Nephron progenitor cell (in vitro differentiated cells): Measurements from ENCODE around the gene FSTL4.

Experiments
- DNase-seq: peaks from one replicate; pipeline ENCODE4 v3.0.0; 2021
- H3K27ac Mint-ChIP-seq: 2 replicates; pipeline ENCODE4 v1.8.0; 2021; ENCODE audit warnings: mild to moderate bottlenecking, moderate library complexity, mixed read lengths
- H3K27me3 Mint-ChIP-seq: 2 replicates; pipeline ENCODE4 v1.8.0; 2021; ENCODE audit warnings: mild to moderate bottlenecking, low read depth, mixed read lengths; ENCODE audit not compliant: poor library complexity
- H3K36me3 Mint-ChIP-seq: 2 replicates; pipeline ENCODE4 v1.8.0; 2021; ENCODE audit warnings: low read depth, mixed read lengths
- H3K4me1 Mint-ChIP-seq: 2 replicates; pipeline ENCODE4 v1.8.0; 2021; ENCODE audit warnings: mixed read lengths
- H3K4me3 Mint-ChIP-seq: 2 replicates; pipeline ENCODE4 v1.8.0; 2021; ENCODE audit warnings: mild to moderate bottlenecking, moderate library complexity, mixed read lengths
- H3K9me3 Mint-ChIP-seq: 2 replicates; pipeline ENCODE4 v1.8.0; 2021; ENCODE audit warnings: mild to moderate bottlenecking, moderate library complexity, mixed read lengths
- TF ChIP-seq, protein P1 (sequence below): fragments of 200-600 bp; sonication (generic); IDR thresholded peaks from 2 replicates; pipeline ENCODE4 v1.5.0; 2021; ENCODE audit warnings: antibody characterized with exemption

FSTL4 gene

GRCh38 chr5:133360693-133361472 is 251.5 kb downstream of the FSTL4 start:
- peak overlapping the region; percentile 13 for H3K27ac Mint-ChIP-seq
- no peaks in the 10 kb centered on the region for H3K9me3 Mint-ChIP-seq
- H3K4me1 Mint-ChIP-seq, result peaks cover 95% of the 10 kb centered on the region
- peaks cover 22% of the 10 kb centered on the region for H3K27me3 Mint-ChIP-seq
- TF ChIP-seq, protein P1, sequence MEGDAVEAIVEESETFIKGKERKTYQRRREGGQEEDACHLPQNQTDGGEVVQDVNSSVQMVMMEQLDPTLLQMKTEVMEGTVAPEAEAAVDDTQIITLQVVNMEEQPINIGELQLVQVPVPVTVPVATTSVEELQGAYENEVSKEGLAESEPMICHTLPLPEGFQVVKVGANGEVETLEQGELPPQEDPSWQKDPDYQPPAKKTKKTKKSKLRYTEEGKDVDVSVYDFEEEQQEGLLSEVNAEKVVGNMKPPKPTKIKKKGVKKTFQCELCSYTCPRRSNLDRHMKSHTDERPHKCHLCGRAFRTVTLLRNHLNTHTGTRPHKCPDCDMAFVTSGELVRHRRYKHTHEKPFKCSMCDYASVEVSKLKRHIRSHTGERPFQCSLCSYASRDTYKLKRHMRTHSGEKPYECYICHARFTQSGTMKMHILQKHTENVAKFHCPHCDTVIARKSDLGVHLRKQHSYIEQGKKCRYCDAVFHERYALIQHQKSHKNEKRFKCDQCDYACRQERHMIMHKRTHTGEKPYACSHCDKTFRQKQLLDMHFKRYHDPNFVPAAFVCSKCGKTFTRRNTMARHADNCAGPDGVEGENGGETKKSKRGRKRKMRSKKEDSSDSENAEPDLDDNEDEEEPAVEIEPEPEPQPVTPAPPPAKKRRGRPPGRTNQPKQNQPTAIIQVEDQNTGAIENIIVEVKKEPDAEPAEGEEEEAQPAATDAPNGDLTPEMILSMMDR, result no peak
- no peaks in the 10 kb centered on the region for H3K36me3 Mint-ChIP-seq
- H3K4me3 Mint-ChIP-seq, result peak overlapping the region; percentile 48
- DNase-seq, result peak; percentile 37

- Mint-ChIP-seq H3K4me3 (no peak overlapping the region), H3K9me3 (no peaks in the 10 kb centered on the region), H3K27me3 (peaks cover 22% of the 10 kb centered on the region), H3K36me3 (no peaks in the 10 kb centered on the region), H3K4me1 (peaks cover 92% of the 10 kb centered on the region), H3K27ac (no peak overlapping the region)
- no peak for DNase-seq
- TF ChIP-seq, protein P1, result no peak
Measured at GRCh38 chr5:133359861-133360260, 252.5 kb downstream of the FSTL4 start.

- H3K27ac Mint-ChIP-seq, result peak overlapping the region; percentile 64
- no peak for DNase-seq
- H3K27me3 Mint-ChIP-seq, result peaks cover 11% of the 10 kb centered on the region
- no peak overlapping the region for H3K4me3 Mint-ChIP-seq
- H3K4me1 Mint-ChIP-seq, result peaks cover 92% of the 10 kb centered on the region
- H3K9me3 Mint-ChIP-seq, result no peaks in the 10 kb centered on the region
- no peaks in the 10 kb centered on the region for H3K36me3 Mint-ChIP-seq
- TF ChIP-seq, protein P1, result no peak
Measured at GRCh38 chr5:133358271-133358670, 254.1 kb downstream of the FSTL4 start.

DNA sequence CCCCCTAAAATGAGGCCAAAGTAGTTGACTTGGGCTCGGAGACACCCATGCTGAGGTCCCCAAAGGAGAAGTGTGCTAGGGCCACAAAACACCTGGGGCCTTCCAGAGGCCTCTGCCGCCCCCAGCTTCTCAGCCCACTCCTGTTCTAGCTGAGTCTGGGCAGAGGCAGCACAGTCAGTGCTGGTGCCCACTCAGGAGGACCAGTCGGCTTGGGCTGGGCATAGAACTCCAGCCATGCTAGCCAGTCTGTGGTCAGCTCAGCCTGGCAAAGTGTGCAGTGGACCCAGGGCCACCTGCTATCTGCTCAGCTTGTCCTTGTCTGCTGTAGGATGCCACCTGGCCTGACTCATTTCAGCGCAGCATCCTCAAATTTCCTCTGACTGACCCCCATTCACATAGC is 254.6 kb downstream of the FSTL4 start:
- Mint-ChIP-seq H3K4me3 (no peak overlapping the region), H3K36me3 (no peaks in the 10 kb centered on the region), H3K27me3 (peaks cover 10% of the 10 kb centered on the region), H3K27ac (peak overlapping the region; percentile 64), H3K9me3 (no peaks in the 10 kb centered on the region), H3K4me1 (peaks cover 91% of the 10 kb centered on the region)
- no peak for DNase-seq
- TF ChIP-seq, protein P1, result no peak

GRCh38 chr5:133356984-133357421 is 255.3 kb downstream of the FSTL4 start:
- peaks cover 84% of the 10 kb centered on the region for H3K4me1 Mint-ChIP-seq
- no peak overlapping the region for H3K4me3 Mint-ChIP-seq
- H3K27me3 Mint-ChIP-seq, result peaks cover 10% of the 10 kb centered on the region
- TF ChIP-seq, protein P1, result no peak
- H3K9me3 Mint-ChIP-seq, result no peaks in the 10 kb centered on the region
- no peaks in the 10 kb centered on the region for H3K36me3 Mint-ChIP-seq
- H3K27ac Mint-ChIP-seq, result peak overlapping the region; percentile 11
- DNase-seq, result no peak
